Stimulated activated CD8-positive, alpha-beta memory T cell treated with anti-CD3 and anti-CD28 coated beads, Interleukin-15, amount 100 ng/mL, for 24 hours (primary cell): Measurements from ENCODE around the gene MCCD1.
"Not testable (repeated sequence)": the region's sequence is repeated elsewhere in the genome, so short reads cannot be mapped to it uniquely, and the experiment has no call there.

Experiments
- DNase-seq: peaks from one replicate; pipeline ENCODE4 v3.0.0-alpha.2; 2020; ENCODE audit warnings: low read depth

MCCD1 gene, protein sequence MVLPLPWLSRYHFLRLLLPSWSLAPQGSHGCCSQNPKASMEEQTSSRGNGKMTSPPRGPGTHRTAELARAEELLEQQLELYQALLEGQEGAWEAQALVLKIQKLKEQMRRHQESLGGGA

GRCh38 chr6:31528821-31529328 is at the start of gene MCCD1:
Gene MCCD1, plus strand, starts transcription at chr6:31528962. Its CDS starts 53 bp downstream, at chr6:31529015.
- no peak for DNase-seq

- no peak for DNase-seq
These were observed 49.4 kb upstream of the MCCD1 start for GRCh38 chr6:31479151-31479932.

DNA sequence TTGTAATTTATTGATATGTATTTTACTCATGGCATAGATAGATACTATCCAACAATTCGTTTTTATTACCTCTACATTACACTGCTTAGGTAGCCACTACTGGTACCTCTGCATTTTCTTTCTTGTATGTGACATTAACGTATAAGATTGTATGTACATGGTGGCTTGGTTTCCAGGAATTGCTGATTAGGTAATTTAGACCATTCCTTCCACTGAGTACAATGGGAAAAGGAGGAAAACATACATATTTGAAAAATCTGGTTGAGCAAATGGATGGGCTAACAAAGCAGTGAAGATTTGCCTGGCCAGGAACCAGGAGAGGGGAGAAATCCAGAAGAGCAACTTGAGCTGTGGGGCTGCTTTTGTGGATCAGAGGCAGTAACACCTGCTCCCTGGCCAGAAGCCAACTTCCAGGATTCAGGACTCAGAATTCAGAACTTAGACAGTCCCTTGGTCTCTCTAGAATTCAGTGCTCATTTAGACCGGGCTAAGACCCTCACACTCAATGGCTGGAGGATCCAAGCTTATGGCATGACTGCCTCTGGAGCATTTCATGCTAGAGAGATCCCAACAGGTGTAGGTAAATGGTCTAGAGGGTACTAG is 48.7 kb upstream of the MCCD1 start:
- DNase-seq, result no peak

- DNase-seq, result no peak
These were observed 48.2 kb upstream of the MCCD1 start for GRCh38 chr6:31480574-31480973.

DNA sequence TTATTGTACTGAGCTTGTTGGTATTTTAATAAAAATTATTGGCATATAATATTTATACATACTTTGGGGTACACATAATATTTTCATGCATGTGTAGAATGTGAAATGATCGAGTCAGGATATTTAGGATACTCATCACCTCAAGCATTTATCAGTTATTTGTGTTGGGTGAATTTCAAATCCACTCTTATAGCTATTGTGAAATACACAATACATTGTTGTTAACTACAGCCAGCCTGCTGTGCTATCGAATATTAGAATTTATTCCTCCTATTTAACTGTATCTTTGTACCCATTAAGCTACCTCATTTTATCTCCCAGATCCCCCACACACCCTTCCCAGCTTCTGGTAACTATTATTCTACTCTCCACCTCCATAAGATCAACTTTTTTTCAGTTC is 45.4 kb upstream of the MCCD1 start:
- DNase-seq, result no peak

- DNase-seq, result no peak
These were observed 43.7 kb upstream of the MCCD1 start for GRCh38 chr6:31485055-31485454.

DNA sequence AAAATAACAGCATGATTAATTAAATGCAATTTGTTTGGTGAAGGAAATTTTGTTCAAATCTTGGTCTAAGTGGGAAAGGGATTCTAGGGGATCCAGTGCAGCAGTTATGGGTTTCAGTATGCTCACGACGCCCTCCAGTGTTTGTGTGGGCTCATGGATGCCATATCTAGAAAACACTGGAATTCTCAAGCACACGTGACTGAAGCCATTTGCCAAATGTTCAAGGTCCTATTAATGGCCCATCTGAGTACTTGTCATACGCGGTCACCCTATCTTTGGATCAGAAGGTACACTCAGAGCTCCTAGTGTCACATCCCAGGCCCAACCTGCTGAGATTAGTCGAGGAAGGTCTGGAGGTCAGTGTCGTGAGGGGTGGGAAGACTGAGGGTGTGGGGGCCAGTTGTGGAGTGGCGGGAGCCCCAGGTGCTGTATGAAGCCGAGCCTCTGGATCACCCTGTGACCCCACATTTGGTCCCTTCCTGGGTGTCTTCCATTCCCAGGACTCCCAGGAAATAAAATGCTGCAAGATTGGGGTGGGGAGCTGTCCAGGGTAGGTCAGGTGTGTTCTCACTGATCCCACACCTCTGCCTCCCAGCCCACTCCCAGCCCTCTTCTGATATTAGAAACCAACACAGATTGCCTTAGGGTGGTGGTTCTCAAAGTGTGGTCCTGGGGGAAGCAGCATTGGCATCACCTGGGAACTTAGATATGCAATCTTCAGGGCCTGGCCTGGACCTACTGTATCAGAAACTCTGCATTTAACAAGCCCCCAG is 42.5 kb upstream of the MCCD1 start:
- not testable (repeated sequence) for DNase-seq

- not testable (repeated sequence) for DNase-seq
These were observed 41.1 kb upstream of the MCCD1 start for GRCh38 chr6:31487674-31488073.

DNA sequence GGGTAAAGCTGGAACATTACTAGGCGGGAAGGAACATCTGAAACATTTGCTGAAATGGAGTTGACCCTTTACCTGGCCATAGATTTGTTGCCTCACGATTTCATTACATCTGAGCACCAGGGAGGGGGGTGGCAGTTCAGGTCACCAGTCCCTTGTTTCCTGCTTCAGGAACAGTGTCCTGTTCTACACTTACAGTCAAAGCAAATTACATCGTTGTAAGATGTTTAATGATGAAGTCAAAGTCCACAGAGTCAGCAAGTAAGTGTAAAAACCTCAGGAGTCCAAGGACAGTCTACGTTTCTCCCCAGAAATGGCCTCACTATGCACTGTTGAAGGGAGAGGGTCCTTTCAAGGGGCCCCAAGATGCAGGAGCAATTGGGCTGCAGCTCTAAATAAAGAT is 39.7 kb upstream of the MCCD1 start:
- DNase-seq, result no peak

GRCh38 chr6:31490115-31490873 is 38.5 kb upstream of the MCCD1 start:
- DNase-seq, result no peak

GRCh38 chr6:31493550-31493874 is 35.2 kb upstream of the MCCD1 start:
- DNase-seq, result not testable (repeated sequence)

GRCh38 chr6:31493875-31494694 is 34.7 kb upstream of the MCCD1 start:
- DNase-seq, result peak; percentile 46

GRCh38 chr6:31495580-31495979 is 33.2 kb upstream of the MCCD1 start:
- no peak for DNase-seq

- DNase-seq, result not testable (repeated sequence)
These were observed 31.9 kb upstream of the MCCD1 start for GRCh38 chr6:31496826-31497225.

GRCh38 chr6:31497531-31498476 is 31.0 kb upstream of the MCCD1 start, which contains the start of gene MICB:
Gene MICB, plus strand, starts transcription at chr6:31498145. Its CDS starts 49 bp downstream, at chr6:31498194.
- peak; percentile 54 for DNase-seq

DNA sequence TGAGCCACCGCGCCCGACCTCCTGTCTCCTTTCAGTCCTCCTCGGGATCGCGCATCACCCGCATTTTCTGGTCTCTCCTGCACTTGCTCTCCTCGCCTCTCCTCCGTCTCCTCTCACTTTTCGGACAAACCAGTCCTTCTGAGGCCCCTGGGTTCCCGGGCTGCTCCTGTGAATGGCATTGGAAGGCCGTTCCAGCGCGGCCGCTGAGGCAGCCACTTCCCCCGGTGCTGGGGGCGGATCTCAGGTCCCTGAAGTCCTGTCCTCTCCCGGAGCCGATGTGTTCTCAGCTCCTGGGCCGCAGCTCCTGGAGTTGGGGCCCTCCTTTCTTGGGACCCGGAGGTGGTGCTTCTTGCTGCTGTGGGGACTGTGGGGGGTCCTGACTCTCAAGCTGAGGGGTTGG is 30.0 kb upstream of the MCCD1 start:
- no peak for DNase-seq

DNA sequence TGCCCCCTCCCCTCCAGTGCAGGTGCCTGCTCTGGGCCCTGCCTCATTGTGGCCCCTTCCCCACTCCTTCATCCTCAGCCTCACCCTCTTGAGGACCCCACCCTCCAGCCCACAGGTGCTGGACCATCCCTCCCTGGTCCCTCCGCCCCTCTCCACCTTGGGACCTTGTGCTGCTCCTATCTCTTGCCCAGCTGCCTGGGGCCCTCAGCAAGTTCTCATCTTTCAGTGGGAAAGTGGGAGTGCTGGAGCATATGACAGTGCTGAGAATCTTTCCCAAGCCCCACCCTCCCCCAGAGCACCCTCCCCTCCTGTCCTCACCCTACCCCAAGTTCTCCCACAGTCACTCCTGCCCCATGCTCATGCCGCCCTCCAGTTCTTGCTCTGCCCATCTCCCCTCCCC is 29.1 kb upstream of the MCCD1 start:
- DNase-seq, result not testable (repeated sequence)

GRCh38 chr6:31502586-31502985 is 26.2 kb upstream of the MCCD1 start:
- DNase-seq, result no peak

DNA sequence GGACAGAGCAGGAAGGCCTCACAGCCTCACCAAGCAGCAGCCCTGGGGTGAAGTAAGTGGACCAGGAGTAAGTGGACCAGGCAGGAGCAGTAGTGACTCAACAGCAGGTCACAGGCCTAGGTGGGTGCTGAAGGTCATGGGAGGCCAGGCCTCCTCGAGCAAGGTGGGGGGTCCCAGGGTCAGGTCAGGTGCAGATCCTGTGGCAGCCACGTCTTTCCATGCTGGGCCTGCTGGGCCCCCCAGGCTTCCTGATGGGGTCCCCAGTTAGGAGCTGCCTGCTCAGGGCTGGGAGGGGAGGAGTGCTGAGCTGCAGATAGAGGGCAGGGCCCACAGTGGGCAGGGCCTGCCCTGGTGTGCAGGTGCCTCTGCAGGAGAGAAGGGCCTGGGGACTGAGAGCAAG is 19.7 kb upstream of the MCCD1 start:
- not testable (repeated sequence) for DNase-seq

- no peak for DNase-seq
These were observed 18.8 kb upstream of the MCCD1 start for GRCh38 chr6:31510007-31510406.
